ENCODE data around the gene FILIP1.

Gene FILIP1

DNA sequence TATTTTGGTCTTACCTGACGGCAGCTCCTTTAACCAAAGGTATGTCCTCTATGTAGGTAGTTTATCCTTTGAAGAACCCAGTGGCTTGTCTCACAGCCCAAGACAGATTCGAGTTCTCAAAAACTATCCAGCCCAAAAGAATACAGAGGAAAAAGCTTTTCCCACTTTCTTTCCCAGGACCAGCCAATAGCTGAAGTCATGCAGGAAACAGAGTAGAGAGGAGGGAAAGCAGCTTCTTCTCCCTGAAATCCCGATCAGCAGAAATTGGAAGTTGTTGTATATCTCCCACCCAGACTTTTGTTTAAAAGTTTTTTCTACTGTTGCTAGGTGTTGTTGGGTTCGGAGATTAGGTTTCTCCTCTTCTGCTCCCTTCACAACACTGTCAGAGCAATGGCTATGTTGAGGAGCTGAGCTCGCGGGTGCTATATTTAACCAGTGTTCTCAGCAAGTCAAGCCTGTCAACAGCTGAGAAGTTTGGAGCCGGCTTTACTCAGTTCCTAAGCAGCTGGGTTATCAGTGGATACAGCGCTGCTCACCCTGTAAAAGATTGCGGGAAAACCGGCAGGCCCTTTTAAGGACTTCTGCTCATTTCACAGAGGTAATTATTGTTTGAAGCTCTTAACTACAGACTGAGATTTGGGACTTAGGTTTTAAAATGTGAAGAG is at the start of gene FILIP1:
Gene FILIP1, minus strand, starts transcription at position 401 of the 665 bp plus-strand sequence. CDS start 78,828 bp downstream, outside the sequence.
- no peaks in the 10 kb centered on the region for H3K9me3 Mint-ChIP-seq
- H3K27me3 Mint-ChIP-seq: peaks cover 34% of the 10 kb centered on the region
- H3K4me1 Mint-ChIP-seq: peaks cover 4% of the 10 kb centered on the region
- no peak within 1 kb of the TSS for H3K4me3 Mint-ChIP-seq
- H3K36me3 Mint-ChIP-seq: no peaks in the 10 kb centered on the region
- H3K27ac Mint-ChIP-seq: no peak within 1 kb of the TSS

- H3K4me3 Mint-ChIP-seq: no peak overlapping the region
- no peaks in the 10 kb centered on the region for H3K4me1 Mint-ChIP-seq
- peaks cover 7% of the 10 kb centered on the region for H3K27me3 Mint-ChIP-seq
- no peak overlapping the region for H3K27ac Mint-ChIP-seq
- no peaks in the 10 kb centered on the region for H3K9me3 Mint-ChIP-seq
- H3K36me3 Mint-ChIP-seq: no peaks in the 10 kb centered on the region
Measured at GRCh38 chr6:75543311-75543710, 49.7 kb upstream of the FILIP1 start.

- no peak overlapping the region for H3K4me3 Mint-ChIP-seq
- peaks cover 11% of the 10 kb centered on the region for H3K27me3 Mint-ChIP-seq
- no peak overlapping the region for H3K27ac Mint-ChIP-seq
- H3K9me3 Mint-ChIP-seq: no peaks in the 10 kb centered on the region
- H3K4me1 Mint-ChIP-seq: no peaks in the 10 kb centered on the region
- no peaks in the 10 kb centered on the region for H3K36me3 Mint-ChIP-seq
Measured at GRCh38 chr6:75539136-75539535, 45.5 kb upstream of the FILIP1 start.

DNA sequence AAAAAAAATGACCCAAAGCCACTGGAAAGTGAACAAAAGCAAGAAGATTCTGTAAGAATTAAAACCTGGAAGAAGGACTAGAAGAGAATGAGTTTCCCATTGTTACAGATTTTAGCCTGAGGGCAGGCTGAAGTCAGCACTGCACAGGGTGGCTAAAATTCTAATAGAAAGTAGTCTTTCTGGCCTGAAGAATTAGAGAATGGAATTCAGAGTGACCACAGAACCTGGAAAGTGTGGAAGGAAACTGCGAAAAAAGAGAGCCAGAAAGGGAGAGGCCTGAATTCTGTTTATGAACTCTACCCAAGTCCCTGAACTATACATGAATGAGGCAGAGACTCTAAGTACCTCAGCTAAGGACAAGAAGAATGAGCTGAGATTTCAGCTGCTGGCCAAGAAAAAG is 38.9 kb upstream of the FILIP1 start:
- Mint-ChIP-seq H3K9me3 (no peaks in the 10 kb centered on the region), H3K4me1 (no peaks in the 10 kb centered on the region), H3K27me3 (peaks cover 17% of the 10 kb centered on the region), H3K36me3 (no peaks in the 10 kb centered on the region), H3K4me3 (no peak overlapping the region), H3K27ac (no peak overlapping the region)

GRCh38 chr6:75531174-75531573 is 37.6 kb upstream of the FILIP1 start:
- Mint-ChIP-seq H3K36me3 (no peaks in the 10 kb centered on the region), H3K9me3 (no peaks in the 10 kb centered on the region), H3K4me3 (no peak overlapping the region)

DNA sequence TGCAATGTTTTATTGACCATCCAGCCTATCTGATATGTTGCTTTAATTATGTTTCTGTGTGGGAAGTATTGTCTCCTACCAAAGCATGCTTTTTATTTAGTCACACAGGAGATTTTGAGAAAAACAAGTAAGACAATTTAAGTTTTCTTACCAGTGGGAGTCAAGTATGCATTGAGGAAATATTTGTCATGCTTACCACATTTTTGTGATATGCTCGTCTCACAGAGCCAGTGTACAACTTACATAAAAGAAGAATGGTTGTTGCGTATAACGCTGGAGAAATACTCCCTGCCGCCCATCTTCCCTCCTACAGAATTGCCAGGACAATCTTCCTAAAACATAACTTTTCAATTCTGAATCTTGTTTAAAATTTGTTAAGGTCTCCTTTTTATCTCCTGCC is 37.1 kb upstream of the FILIP1 start:
- H3K4me3 Mint-ChIP-seq: no peak overlapping the region

More at GRCh38 chr6:75531174-75531573, 37.6 kb upstream of the FILIP1 start:
- no peaks in the 10 kb centered on the region for H3K4me1 Mint-ChIP-seq
- H3K27me3 Mint-ChIP-seq: peaks cover 19% of the 10 kb centered on the region
- no peak overlapping the region for H3K27ac Mint-ChIP-seq

DNA sequence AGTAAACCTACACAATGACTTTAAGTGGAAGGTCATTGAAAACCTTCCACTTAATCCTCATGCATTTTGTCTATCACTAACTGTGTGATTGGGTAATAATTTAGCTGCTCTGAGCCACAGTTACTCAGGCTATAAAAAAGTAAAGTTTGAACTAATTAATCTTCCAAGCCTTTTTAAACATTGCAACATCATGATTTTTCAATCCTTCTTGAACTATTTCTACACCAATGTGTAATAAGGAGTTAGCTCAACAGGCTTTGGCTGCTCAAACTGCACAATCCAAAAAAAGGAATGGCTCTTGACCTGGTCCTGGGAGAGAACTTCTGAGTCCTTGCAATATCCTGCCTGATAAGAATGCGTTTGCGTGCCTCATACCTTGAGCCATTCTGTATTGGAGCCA is 34.8 kb upstream of the FILIP1 start:
- no peaks in the 10 kb centered on the region for H3K36me3 Mint-ChIP-seq
- no peaks in the 10 kb centered on the region for H3K9me3 Mint-ChIP-seq
- H3K4me3 Mint-ChIP-seq: no peak overlapping the region
- H3K27ac Mint-ChIP-seq: no peak overlapping the region
- H3K27me3 Mint-ChIP-seq: peaks cover 17% of the 10 kb centered on the region
- no peaks in the 10 kb centered on the region for H3K4me1 Mint-ChIP-seq

More for the DNA sequence above, 37.1 kb upstream of the FILIP1 start:
- no peaks in the 10 kb centered on the region for H3K4me1 Mint-ChIP-seq
- peaks cover 19% of the 10 kb centered on the region for H3K27me3 Mint-ChIP-seq
- H3K36me3 Mint-ChIP-seq: no peaks in the 10 kb centered on the region
- H3K27ac Mint-ChIP-seq: no peak overlapping the region
- H3K9me3 Mint-ChIP-seq: no peaks in the 10 kb centered on the region

DNA sequence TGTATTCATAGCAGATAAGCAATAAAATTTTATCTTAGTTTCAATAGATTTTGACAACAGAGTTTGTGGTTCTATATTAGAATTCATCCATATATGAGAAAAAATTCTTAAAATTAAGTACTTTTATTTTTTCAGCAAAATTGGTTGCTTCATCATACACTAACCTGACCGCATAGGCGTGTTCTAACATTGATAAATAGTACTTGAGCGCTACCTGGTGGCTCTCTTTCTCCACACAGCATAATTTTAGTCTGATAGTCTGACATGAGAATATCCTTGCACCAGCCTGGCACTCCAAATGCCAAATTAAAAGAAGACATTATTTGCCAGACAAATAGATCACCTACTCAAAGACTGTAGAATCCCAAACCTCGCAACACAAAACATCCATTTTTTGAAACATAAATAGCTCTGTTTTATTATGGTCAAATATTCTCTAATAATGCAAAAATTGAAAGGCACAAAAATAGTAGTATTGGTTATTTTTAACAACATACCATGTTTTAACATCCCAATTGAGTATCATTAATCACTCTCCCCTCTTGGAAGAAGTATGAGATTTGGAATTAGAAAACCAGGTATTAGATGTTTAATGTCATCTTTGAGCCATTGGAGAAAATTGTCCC is 33.0 kb upstream of the FILIP1 start:
- H3K27ac Mint-ChIP-seq: no peak overlapping the region
- no peaks in the 10 kb centered on the region for H3K36me3 Mint-ChIP-seq

DNA sequence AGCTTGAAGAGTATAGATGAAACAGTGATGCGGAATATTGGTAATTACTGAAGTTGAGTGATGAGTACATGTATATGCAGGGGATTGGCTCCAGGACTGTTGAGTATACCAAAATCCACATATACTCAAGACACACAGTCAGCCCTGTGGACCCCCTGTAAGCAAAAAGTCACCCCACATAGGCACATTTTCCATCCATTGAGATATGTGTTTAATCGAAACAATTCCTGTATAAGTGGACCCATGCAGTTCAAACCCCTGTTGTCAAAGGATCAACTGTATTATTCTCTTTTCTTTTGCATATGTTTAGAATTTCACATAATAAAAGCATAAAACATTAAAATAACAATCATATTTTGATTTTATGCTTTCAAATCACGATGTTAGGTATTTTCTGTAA is 32.1 kb upstream of the FILIP1 start:
- H3K4me1 Mint-ChIP-seq: no peaks in the 10 kb centered on the region

More for the DNA sequence above, 33.0 kb upstream of the FILIP1 start:
- H3K4me1 Mint-ChIP-seq: no peaks in the 10 kb centered on the region
- no peak overlapping the region for H3K4me3 Mint-ChIP-seq
- no peaks in the 10 kb centered on the region for H3K9me3 Mint-ChIP-seq
- peaks cover 14% of the 10 kb centered on the region for H3K27me3 Mint-ChIP-seq

DNA sequence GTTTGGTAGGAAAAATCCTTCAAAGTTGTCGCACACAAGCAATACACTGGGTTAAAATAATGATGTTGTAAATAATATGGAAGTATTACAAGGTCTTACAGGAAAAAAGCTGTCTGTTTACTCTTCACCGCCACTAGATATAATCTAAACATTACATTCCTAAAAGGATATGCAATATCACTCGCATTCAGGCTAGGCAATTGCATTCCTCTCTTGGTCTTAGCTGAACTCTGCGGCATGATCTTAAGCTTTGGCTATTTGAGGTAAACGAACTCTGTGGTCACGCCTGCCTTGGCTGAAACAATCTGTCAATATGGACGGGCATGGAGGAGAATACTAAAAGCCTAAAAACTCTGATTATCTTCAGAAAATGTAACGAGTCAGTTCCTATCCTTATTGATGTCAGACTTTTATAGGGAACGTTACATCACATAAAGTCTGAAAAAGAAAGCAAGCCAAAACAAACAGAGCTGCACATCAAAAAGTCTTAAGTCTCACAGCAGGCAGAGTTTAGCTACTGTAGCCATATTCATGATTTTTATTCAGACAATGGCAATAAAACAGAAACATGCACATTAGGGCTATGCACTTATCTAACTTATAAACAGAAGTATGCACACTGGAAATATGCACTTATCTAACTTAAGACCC is 30.8 kb upstream of the FILIP1 start:
- Mint-ChIP-seq H3K4me3 (no peak overlapping the region), H3K4me1 (no peaks in the 10 kb centered on the region), H3K27me3 (peaks cover 12% of the 10 kb centered on the region), H3K36me3 (no peaks in the 10 kb centered on the region), H3K27ac (no peak overlapping the region), H3K9me3 (no peaks in the 10 kb centered on the region)

More for the DNA sequence above, 32.1 kb upstream of the FILIP1 start:
- no peak overlapping the region for H3K4me3 Mint-ChIP-seq
- H3K27ac Mint-ChIP-seq: no peak overlapping the region
- H3K9me3 Mint-ChIP-seq: no peaks in the 10 kb centered on the region
- peaks cover 12% of the 10 kb centered on the region for H3K27me3 Mint-ChIP-seq
- H3K36me3 Mint-ChIP-seq: no peaks in the 10 kb centered on the region

- Mint-ChIP-seq H3K27ac (no peak overlapping the region), H3K4me3 (no peak overlapping the region), H3K4me1 (no peaks in the 10 kb centered on the region), H3K27me3 (no peaks in the 10 kb centered on the region), H3K9me3 (no peaks in the 10 kb centered on the region), H3K36me3 (no peaks in the 10 kb centered on the region)
Measured at GRCh38 chr6:75516757-75517156, 23.2 kb upstream of the FILIP1 start.

DNA sequence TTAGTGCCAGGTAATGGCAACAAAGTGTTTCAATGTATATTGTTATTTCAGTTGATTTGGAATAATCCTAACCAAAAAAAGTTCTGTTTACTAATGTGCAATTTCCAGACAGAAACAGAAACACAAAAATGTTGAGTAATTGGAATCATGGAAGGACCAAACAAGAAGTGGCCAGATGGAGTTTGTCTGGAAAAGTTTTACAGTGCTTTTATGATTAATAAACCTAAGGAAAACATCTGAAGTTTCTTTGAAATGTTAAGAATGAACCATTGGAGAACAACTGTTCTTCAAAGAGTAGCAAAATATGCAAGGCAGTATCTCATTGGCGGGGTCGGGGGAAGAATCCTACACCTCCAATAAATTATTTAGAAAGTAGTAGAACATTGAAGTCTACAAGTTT is 19.0 kb upstream of the FILIP1 start:
- no peaks in the 10 kb centered on the region for H3K4me1 Mint-ChIP-seq
- no peak overlapping the region for H3K27ac Mint-ChIP-seq
- no peaks in the 10 kb centered on the region for H3K27me3 Mint-ChIP-seq
- H3K36me3 Mint-ChIP-seq: no peaks in the 10 kb centered on the region
- H3K9me3 Mint-ChIP-seq: no peaks in the 10 kb centered on the region
- H3K4me3 Mint-ChIP-seq: no peak overlapping the region

DNA sequence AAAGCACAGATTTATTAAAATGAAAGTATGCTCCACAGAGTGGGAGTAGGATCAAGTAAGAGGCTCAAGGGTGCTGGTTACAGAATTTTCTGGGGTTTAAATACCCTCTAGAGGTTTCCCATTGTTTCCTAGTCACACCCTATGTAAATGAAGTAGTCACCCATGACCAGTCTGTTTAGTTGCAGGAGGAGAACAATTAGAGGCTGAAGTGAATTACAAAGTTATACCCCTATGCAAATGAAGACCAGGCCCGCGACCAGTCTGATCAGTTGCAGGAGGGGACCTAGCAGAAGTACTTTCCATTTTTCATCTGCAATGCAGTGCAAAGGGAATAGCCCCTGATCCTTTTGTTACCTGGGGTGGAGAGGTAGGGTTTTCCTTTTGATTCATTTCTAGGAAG is 11.8 kb upstream of the FILIP1 start:
- no peaks in the 10 kb centered on the region for H3K27me3 Mint-ChIP-seq

GRCh38 chr6:75504465-75505222 is 11.0 kb upstream of the FILIP1 start:
- no peak overlapping the region for H3K4me3 Mint-ChIP-seq
- no peaks in the 10 kb centered on the region for H3K9me3 Mint-ChIP-seq
- no peak overlapping the region for H3K27ac Mint-ChIP-seq
- H3K27me3 Mint-ChIP-seq: no peaks in the 10 kb centered on the region
- H3K4me1 Mint-ChIP-seq: no peaks in the 10 kb centered on the region
- no peaks in the 10 kb centered on the region for H3K36me3 Mint-ChIP-seq

More for the DNA sequence above, 11.8 kb upstream of the FILIP1 start:
- Mint-ChIP-seq H3K4me1 (no peaks in the 10 kb centered on the region), H3K36me3 (no peaks in the 10 kb centered on the region), H3K4me3 (no peak overlapping the region), H3K27ac (no peak overlapping the region), H3K9me3 (no peaks in the 10 kb centered on the region)

DNA sequence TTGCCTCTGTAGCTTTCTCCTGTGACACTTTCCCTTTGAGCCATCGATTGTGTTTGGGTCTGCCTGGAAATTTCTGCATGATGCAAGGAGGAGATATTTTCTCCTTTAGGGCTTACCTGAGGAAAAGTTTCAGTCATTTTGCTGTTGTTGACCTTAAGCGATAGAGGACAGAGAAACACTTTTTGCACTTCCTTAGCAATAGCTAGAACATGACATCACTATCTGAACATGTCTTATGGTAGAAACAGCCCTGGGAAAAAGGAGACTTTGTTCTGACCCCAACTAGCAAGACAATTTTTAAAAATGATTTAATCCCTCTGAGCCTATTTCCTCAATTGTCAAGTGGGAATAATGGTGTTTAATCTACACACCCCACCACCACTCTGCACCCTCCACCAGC is 9.7 kb upstream of the FILIP1 start:
- H3K4me3 Mint-ChIP-seq: no peak overlapping the region
- H3K4me1 Mint-ChIP-seq: no peaks in the 10 kb centered on the region
- peaks cover 2% of the 10 kb centered on the region for H3K27me3 Mint-ChIP-seq
- H3K9me3 Mint-ChIP-seq: no peaks in the 10 kb centered on the region
- no peak overlapping the region for H3K27ac Mint-ChIP-seq
- H3K36me3 Mint-ChIP-seq: no peaks in the 10 kb centered on the region

DNA sequence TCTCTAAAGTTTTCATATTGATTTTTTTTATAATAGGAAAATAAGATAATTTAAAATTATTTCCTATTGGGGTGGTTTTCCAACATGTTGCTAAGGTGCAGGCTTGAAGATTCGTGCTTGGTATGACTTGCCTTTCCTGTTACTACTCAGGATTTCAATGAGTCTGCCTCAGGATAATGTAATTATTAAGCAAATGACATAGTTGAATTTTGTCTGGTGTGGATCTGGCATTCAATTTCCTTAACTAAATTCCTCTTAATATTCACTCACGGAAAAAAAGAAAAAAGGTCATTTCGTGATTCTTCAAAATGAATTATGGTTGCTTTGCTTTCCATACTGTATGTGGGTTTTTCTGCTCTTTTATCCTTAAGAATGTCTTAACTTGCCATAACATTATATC is 9.3 kb upstream of the FILIP1 start:
- H3K27ac Mint-ChIP-seq: no peak overlapping the region
- H3K27me3 Mint-ChIP-seq: peaks cover 3% of the 10 kb centered on the region
- H3K9me3 Mint-ChIP-seq: no peaks in the 10 kb centered on the region
- no peak overlapping the region for H3K4me3 Mint-ChIP-seq
- no peaks in the 10 kb centered on the region for H3K4me1 Mint-ChIP-seq
- H3K36me3 Mint-ChIP-seq: no peaks in the 10 kb centered on the region

Data from activated naive CD4-positive, alpha-beta T cell treated with anti-CD3 and anti-CD28 coated beads, Interleukin-2, amount 50 U/mL, for 24 hours (primary cell).